AG09309 (cell line): ENCODE measurements around the gene SOX13.

ENCODE experiments used
- DNase-seq: peaks from one replicate; pipeline ENCODE4 v3.0.0-alpha.2; 2010; ENCODE audit warnings: low read depth
- H3K4me3 ChIP-seq: 2 replicates; pipeline ENCODE4 v1.5.1; 2011; ENCODE audit warnings: mild to moderate bottlenecking, low read depth, low read length, moderate library complexity; ENCODE audit not compliant: control insufficient read depth
- CTCF ChIP-seq: IDR thresholded peaks from 2 replicates; pipeline ENCODE4 v1.5.1; 2011; ENCODE audit warnings: mild to moderate bottlenecking, low read depth, low read length, inconsistent platforms; ENCODE audit not compliant: insufficient read depth, control insufficient read depth; ENCODE audit errors: missing control alignments

SOX13 gene

GRCh38 chr1:204152310-204153044 lies 79.6 kb downstream of the SOX13 start:
- H3K4me3 ChIP-seq, result peak overlapping the region; percentile 58
- no peak for TF ChIP-seq CTCF
- no peak for DNase-seq

GRCh38 chr1:204153667-204154066 lies 80.8 kb downstream of the SOX13 start:
- no peak overlapping the region for H3K4me3 ChIP-seq
- TF ChIP-seq CTCF, result no peak
- no peak for DNase-seq

- TF ChIP-seq CTCF, result no peak
- no peak overlapping the region for H3K4me3 ChIP-seq
- no peak for DNase-seq
These were observed 81.8 kb downstream of the SOX13 start for GRCh38 chr1:204154568-204155255.

- no peak for TF ChIP-seq CTCF
- no peak for DNase-seq
- no peak overlapping the region for H3K4me3 ChIP-seq
These were observed 83.0 kb downstream of the SOX13 start for GRCh38 chr1:204155881-204156280.

GRCh38 chr1:204157962-204158361 lies 85.0 kb downstream of the SOX13 start:
- H3K4me3 ChIP-seq, result no peak overlapping the region
- no peak for TF ChIP-seq CTCF
- DNase-seq, result no peak

GRCh38 chr1:204161609-204162493 lies 88.9 kb downstream of the SOX13 start:
- DNase-seq, result no peak
- H3K4me3 ChIP-seq, result no peak overlapping the region
- no peak for TF ChIP-seq CTCF
